Urinary bladder (tissue), 4 donors: ENCODE results near the gene LRRK1. TPM values are rescaled to one million over a fixed set of nuclear protein-coding genes. Genes with fewer than 3 reads are reported as not detected.

Experiments used
- DNase-seq: peaks from one replicate; pipeline ENCODE4 v3.0.0-alpha.2; 2015; ENCODE audit errors: extremely low spot score
- H3K27ac ChIP-seq: one replicate; pipeline ENCODE4 v1.5.1; 2013; ENCODE audit warnings: low read depth, mild to moderate bottlenecking, moderate library complexity
- H3K36me3 ChIP-seq: one replicate; pipeline ENCODE4 v1.6.1; 2013; ENCODE audit warnings: mild to moderate bottlenecking, moderate library complexity; ENCODE audit not compliant: insufficient read depth
- H3K4me1 ChIP-seq: one replicate; pipeline ENCODE4 v1.6.1; 2013; ENCODE audit warnings: mild to moderate bottlenecking, moderate library complexity; ENCODE audit not compliant: insufficient read depth
- H3K4me3 ChIP-seq: one replicate; pipeline ENCODE4 v1.5.1; 2013; ENCODE audit warnings: low read depth, low read length
- WGBS: extraction: QIAGEN DNeasy Blood & Tissue Kit; methylation state at CpG from one replicate; pipeline ENCODE4 v1.1.7; 2013; 5-methylcytosine and 5-hydroxymethylcytosine counted together
- polyA plus RNA-seq: library from polyadenylated mRNA; stranded (reverse); fragments of 200-250 nt; gene quantifications from one replicate; pipeline ENCODE4 v1.2.3, GENCODE V29; 2013
- total RNA-seq: library from RNA; depleted of rRNA; stranded (reverse); fragments of >200 nt; gene quantifications from one replicate; pipeline ENCODE4 v1.2.3, GENCODE V29; 2014
- donor health status: healthy with polysubstance abuse.
- donor health status: healthy.

The LRRK1 gene
- total and polyA plus RNA-seq, 2 donors, result 9.9 to 12.3 TPM

- 77% methylated on average over 20 of the region's 20 CpGs for WGBS
- H3K4me3 ChIP-seq, result no peak overlapping the region
- no peaks in the 10 kb centered on the region for H3K4me1 ChIP-seq
- H3K36me3 ChIP-seq, result no peaks in the 10 kb centered on the region
- no peak overlapping the region for H3K27ac ChIP-seq
- no peak for DNase-seq
These were observed 76.6 kb downstream of the LRRK1 start for GRCh38 chr15:100995471-100996430.

- Histone ChIP-seq H3K4me1 (no peaks in the 10 kb centered on the region), H3K4me3 (no peak overlapping the region), H3K27ac (no peak overlapping the region), H3K36me3 (no peaks in the 10 kb centered on the region)
- DNase-seq, result no peak
- 55% methylated on average over 1 of the region's 1 CpG for WGBS
These were observed 78.3 kb downstream of the LRRK1 start for GRCh38 chr15:100997442-100997841.

GRCh38 chr15:100998630-100999029, 79.5 kb downstream of the LRRK1 start:
- H3K4me3 ChIP-seq, result no peak overlapping the region
- H3K27ac ChIP-seq, result no peak overlapping the region
- H3K4me1 ChIP-seq, result no peaks in the 10 kb centered on the region
- WGBS, result 92% methylated on average over 1 of the region's 1 CpG
- no peaks in the 10 kb centered on the region for H3K36me3 ChIP-seq
- no peak for DNase-seq

GRCh38 chr15:100999369-100999768, 80.2 kb downstream of the LRRK1 start:
- Histone ChIP-seq H3K4me1 (no peaks in the 10 kb centered on the region), H3K27ac (no peak overlapping the region), H3K36me3 (no peaks in the 10 kb centered on the region), H3K4me3 (no peak overlapping the region)
- 65% methylated on average over 3 of the region's 3 CpGs for WGBS
- no peak for DNase-seq

- H3K27ac ChIP-seq, result no peak overlapping the region
- no peak for DNase-seq
- 93% methylated on average over 5 of the region's 5 CpGs for WGBS
These were observed 81.1 kb downstream of the LRRK1 start for GRCh38 chr15:101000271-101000681.

GRCh38 chr15:101001056-101001455, 81.9 kb downstream of the LRRK1 start:
- H3K4me3 ChIP-seq, result no peak overlapping the region
- 96% methylated on average over 6 of the region's 6 CpGs for whole genome bisulfite sequencing
- H3K36me3 ChIP-seq, result no peaks in the 10 kb centered on the region

More at GRCh38 chr15:101000271-101000681, 81.1 kb downstream of the LRRK1 start:
- Histone ChIP-seq H3K4me1 (no peaks in the 10 kb centered on the region), H3K4me3 (no peak overlapping the region), H3K36me3 (no peaks in the 10 kb centered on the region)

GRCh38 chr15:101001796-101002195, 82.6 kb downstream of the LRRK1 start:
- no peak overlapping the region for H3K27ac ChIP-seq
- H3K4me1 ChIP-seq, result no peaks in the 10 kb centered on the region
- H3K4me3 ChIP-seq, result no peak overlapping the region
- WGBS, result 95% methylated on average over 5 of the region's 5 CpGs
- H3K36me3 ChIP-seq, result no peaks in the 10 kb centered on the region
- no peak for DNase-seq

More at GRCh38 chr15:101001056-101001455, 81.9 kb downstream of the LRRK1 start:
- no peak for DNase-seq
- H3K27ac ChIP-seq, result no peak overlapping the region
- H3K4me1 ChIP-seq, result no peaks in the 10 kb centered on the region

GRCh38 chr15:101003081-101003480, 83.9 kb downstream of the LRRK1 start:
- WGBS, result 82% methylated on average over 1 of the region's 1 CpG
- no peak for DNase-seq
- no peak overlapping the region for H3K27ac ChIP-seq
- no peaks in the 10 kb centered on the region for H3K4me1 ChIP-seq
- H3K4me3 ChIP-seq, result no peak overlapping the region
- H3K36me3 ChIP-seq, result no peaks in the 10 kb centered on the region

GRCh38 chr15:101003706-101004105, 84.5 kb downstream of the LRRK1 start:
- DNase-seq, result no peak
- H3K4me3 ChIP-seq, result no peak overlapping the region
- no peaks in the 10 kb centered on the region for H3K36me3 ChIP-seq
- no peak overlapping the region for H3K27ac ChIP-seq
- 87% methylated on average over 4 of the region's 4 CpGs for WGBS
- no peaks in the 10 kb centered on the region for H3K4me1 ChIP-seq

- WGBS, result 91% methylated on average over 4 of the region's 4 CpGs
- DNase-seq, result no peak
- Histone ChIP-seq H3K27ac (no peak overlapping the region), H3K4me3 (no peak overlapping the region), H3K4me1 (no peaks in the 10 kb centered on the region), H3K36me3 (no peaks in the 10 kb centered on the region)
These were observed 85.3 kb downstream of the LRRK1 start for GRCh38 chr15:101004500-101004899.

GRCh38 chr15:101004986-101005747, 86.0 kb downstream of the LRRK1 start:
- no peaks in the 10 kb centered on the region for H3K4me1 ChIP-seq
- H3K27ac ChIP-seq, result no peak overlapping the region
- no peaks in the 10 kb centered on the region for H3K36me3 ChIP-seq
- DNase-seq, result no peak
- whole genome bisulfite sequencing, result 97% methylated on average over 10 of the region's 10 CpGs
- H3K4me3 ChIP-seq, result no peak overlapping the region

GRCh38 chr15:101006931-101007691, 88.0 kb downstream of the LRRK1 start:
- peak; percentile 67 for DNase-seq
- H3K4me3 ChIP-seq, result no peak overlapping the region
- H3K27ac ChIP-seq, result no peak overlapping the region
- no peaks in the 10 kb centered on the region for H3K36me3 ChIP-seq
- no peaks in the 10 kb centered on the region for H3K4me1 ChIP-seq
- WGBS, result 23% methylated on average over 27 of the region's 27 CpGs
